GM10248 (cell line): ENCODE measurements around the gene CCDC148.

ENCODE experiments used
- CTCF ChIA-PET: fragments of 300-600 bp; sonication (Branson Sonifier 250); formaldehyde crosslinking; extraction: SDS; loops from one replicate; lab custom pipeline; 2021; ENCODE audit warnings: antibody characterized with exemption; lab: Yijun Ruan, JAX
- POLR2A ChIA-PET: fragments of 350-650 bp; sonication (Branson Sonifier 250); formaldehyde crosslinking; extraction: SDS; loops from one replicate; lab custom pipeline; 2020; ENCODE audit warnings: antibody characterized with exemption; lab: Yijun Ruan, JAX
- DNase-seq: peaks from one replicate; pipeline ENCODE4 v3.0.0; 2012; ENCODE audit errors: extremely low spot score
- CTCF ChIP-seq: IDR thresholded peaks from 2 replicates; pipeline ENCODE4 v1.5.1; 2012; ENCODE audit warnings: mild to moderate bottlenecking, low read depth; ENCODE audit errors: extremely low read depth, missing control alignments, control extremely low read depth

The CCDC148 gene

GRCh38 chr2:158125756-158126498, 330.6 kb downstream of the CCDC148 start:
- TF ChIP-seq CTCF, result no peak
- POLR2A ChIA-PET, result no interaction called here
- DNase-seq, result no peak
- CTCF ChIA-PET, result no interaction called here

GRCh38 chr2:158124896-158125295, 331.7 kb downstream of the CCDC148 start:
- no peak for DNase-seq
- ChIA-PET POLR2A (no interaction called here), CTCF (no interaction called here)
- no peak for TF ChIP-seq CTCF
